ENCODE results near the gene NEU1.

Gene NEU1

DNA sequence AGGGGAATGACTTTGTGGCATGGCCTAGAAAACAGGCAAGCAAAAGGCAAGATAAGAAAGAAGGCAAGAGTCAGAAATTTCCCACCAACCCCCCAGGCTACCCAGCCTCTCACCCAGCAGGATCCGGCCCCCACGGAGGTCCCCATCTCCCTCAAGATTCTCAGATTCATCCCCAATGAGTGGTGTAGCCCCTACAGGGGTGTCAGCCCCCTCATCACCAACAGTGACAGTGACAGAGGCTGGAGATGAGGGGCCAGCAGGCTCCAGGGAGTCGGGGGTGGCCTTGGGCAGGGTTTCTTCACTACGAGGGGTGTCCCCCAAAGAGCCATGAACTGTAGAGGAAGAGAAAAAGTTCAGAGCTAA is 33.9 kb upstream of the NEU1 start:
- no peak for DNase-seq (ENCODE audit: low read depth in 2 of 2)

DNA sequence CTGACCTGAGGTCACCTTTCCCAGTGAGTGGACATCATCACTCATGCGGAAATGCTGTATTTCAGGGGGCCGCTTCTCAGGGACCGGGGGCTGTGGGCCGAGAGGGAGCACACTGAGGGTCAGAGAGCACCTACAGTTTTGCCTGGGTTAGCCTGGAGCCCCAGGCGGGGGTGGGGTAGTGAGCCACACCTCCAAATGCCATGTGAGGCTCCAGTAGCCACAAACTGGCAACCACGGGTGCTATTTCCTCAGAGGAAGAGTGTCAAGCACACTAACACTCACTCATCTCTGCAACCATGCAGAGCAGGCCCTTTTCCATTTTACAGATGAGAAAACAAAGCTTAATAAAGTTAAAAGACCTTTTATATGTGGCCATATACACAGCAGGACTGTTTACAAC is 30.2 kb upstream of the NEU1 start:
- DNase-seq (ENCODE audit: low read depth in 2 of 2) = no peak

DNA sequence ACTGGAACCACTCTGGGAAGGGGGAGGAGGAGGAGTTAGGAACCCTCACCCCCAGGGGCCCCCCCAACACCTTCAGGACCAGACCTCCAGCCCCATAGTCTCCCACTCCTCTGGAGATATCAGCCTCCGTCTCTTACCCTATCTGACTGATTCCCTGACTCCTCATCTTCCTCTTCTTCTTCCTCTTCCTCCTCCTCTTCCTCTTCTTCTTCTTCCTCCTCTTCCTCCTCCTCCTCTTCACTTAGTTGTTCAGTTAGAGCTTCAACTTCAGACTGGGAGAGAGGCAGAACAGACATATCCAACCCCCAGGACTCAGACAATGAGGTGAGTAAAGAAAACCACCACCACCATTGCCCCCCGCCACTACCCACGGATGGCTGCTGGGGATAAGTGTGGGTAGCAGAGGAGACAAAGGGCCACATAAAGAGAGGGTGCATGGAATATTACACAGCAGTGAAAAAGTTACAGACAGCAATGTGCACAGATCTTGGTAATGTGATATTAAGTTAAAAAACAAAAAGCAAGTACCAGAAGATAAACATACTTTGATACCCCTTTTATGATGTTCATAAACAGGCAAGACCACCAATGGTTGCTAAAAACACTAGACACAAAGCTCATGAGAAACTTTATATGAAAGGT is 26.8 kb upstream of the NEU1 start:
- DNase-seq (ENCODE audit: low read depth in 2 of 2) = no peak

DNA sequence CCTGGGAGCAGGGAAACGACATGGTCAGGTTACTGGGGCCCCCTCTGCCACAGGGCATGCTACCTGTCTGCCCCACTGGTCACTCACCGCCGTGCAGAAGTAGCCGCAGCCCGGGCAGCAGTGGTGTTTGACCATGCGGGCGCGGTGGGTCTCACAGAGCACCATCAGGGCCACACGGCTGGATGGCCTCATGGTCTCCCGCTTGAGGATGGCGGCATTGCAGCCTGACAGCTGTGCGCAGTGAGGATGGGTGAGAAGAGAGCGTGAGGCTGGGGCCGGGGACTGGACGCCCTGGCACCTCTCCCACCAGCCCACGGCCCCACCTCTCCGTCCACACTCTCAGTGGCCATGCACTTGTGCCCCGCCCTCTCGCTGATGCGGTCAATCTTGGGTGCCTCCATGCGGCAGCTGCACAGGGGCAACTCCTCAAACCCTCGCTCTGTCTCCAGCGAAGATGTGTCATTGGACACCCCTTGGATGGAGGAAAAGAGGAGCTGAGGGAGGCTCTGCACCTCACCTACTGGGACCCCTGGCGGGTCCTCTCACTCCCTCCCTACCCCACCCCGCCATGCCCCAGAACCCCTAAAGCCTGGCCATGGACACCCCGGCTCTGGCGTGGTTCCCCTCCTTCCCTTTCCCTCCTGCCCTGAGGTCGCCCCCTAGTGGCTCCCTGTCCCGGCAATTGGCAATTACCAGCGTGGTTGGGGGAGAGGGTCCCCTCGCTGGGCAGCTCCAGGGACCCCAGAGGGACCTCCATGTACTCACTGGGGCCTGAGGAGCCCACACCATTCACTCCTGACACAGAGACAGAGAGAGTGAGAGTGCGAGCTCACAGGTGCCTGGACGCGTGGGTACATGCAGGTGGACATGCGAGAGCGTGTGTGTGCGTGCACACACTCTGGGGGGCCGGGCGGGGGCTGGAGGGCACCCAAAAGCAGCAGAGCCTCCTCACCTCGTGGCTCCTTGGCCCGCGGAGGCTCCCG is 25.9 kb upstream of the NEU1 start:
- DNase-seq (ENCODE audit: low read depth in 2 of 2) = peak; percentile 54 to 59

DNA sequence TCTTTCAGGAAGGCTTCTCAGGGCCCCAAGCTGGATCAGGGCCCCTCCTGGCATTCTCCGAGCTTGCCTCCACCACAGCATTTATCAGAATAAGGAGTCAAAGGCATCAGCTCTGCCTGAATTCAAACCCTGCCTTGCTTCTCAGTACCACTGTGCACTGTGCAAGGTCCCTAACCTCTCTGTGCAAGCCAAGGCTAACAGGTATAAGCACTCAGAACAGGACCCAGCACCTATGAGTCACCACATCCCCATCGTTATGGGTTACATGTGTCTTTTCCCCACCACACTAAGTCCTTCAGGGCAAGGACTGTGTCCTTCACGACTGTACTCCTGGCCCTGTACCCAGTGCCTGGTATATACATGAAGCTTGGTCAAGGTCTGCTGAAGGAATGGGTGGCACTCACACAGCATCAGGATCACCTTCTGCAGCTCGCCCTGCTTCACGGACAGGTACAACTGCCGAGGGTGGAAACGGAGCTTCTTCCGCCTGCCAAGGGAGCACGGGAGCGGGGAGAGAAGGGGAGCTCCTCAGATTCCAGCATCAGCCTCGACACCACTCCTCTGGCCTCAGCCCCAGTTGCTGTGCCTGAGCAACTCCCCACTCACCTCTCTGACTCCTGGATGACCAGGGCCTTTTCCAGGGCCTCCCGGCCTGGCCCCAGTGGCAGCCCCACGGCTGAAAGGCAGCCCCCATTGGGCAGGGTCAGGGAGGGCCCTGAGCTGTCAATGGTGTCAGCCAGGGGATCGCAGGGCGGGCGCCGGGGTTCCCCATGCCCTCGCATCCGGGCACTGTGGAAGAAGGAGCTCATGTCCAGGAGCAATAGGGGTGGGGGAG is 24.8 kb upstream of the NEU1 start:
- DNase-seq (ENCODE audit: low read depth in 2 of 2) = no peak

DNA sequence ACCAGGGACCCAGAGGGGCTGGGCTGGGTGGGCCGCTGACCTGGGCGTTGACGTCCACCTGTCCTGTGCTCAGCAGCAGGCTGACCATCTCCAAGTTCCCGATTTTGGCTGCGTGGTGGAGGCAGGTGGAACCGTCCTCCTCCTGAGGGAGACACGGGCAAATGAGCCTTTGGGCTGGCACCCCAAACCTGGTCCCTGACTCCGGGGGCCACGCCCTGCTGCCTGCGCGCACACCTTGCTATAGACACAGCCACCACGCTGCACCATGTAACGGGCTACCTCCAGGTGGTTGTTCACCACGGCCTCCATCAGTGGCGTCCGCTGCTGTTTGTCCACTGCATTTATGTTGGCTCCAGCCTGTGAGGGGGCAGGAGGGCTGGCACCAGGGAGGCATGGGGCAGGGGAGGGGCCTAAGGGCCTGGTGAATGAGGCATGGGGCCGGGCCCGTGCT is 23.9 kb upstream of the NEU1 start:
- DNase-seq (ENCODE audit: low read depth in 2 of 2) = no peak

DNA sequence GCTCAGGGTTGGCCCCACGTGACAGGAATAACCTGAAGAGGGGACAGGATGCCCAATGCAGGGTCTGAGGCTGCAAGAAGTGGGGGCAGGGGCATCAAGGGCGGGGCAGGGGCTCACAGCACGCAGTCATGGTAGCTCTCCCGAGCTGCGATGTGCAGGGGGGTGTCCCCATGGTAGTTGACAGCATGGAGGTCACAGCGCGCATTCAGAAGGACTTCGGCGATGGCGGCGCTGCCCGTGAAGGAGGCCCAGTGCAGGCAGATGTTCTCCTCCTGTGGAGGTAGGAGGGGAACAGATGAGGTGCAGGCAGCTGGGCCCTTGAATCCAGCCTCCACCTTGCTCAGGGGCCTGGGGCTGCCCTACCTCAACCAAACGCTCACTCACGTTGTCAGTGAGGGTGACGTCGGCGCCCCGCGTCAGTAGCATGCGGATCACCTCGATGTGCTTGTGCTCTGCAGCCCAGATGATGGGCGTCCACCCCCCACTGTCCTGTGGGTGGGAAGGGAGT is 22.0 kb upstream of the NEU1 start:
- DNase-seq (ENCODE audit: low read depth in 2 of 2) = no peak

DNA sequence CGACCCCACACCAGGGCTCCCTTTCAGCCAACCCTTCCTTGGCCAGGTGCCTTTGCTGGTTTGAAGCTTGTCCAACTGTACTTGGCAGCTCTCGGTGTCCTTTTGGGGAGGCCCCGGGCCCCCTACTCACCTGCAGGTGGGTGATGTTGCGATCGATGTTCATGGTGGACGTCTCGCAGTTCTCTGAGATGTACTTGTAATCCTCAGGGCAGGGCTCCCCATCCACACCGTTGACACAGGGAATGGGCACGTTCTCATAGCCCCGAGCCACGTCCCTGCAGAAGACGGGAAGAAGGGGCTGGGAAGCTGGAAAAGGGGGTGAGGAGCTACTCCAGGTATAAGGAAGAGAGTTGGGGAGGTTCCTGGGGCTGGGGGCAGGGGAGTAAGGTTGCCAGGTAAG is 21.1 kb upstream of the NEU1 start:
- no peak for DNase-seq (ENCODE audit: low read depth in 2 of 2)

DNA sequence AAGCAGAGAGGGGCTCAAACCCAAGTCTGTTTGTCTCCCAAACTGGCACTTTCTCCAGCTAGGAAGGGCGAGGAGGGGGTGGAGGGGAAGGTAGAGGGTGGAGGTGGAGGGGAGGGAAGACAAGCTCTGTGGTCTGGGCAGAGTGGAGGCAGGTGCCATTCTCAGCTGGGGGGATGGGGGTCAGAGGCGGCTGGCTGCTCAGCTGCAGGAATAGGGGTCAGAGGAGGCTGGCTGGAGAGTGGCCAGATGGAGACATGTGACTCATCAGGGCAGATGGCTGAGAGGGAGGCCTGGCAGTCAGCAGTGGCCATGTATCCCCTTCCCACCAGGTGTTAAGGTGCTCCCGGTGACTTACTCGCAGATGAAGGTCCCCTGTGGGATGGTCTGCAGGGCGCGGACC is 19.7 kb upstream of the NEU1 start:
- no peak for DNase-seq (ENCODE audit: low read depth in 2 of 2)

DNA sequence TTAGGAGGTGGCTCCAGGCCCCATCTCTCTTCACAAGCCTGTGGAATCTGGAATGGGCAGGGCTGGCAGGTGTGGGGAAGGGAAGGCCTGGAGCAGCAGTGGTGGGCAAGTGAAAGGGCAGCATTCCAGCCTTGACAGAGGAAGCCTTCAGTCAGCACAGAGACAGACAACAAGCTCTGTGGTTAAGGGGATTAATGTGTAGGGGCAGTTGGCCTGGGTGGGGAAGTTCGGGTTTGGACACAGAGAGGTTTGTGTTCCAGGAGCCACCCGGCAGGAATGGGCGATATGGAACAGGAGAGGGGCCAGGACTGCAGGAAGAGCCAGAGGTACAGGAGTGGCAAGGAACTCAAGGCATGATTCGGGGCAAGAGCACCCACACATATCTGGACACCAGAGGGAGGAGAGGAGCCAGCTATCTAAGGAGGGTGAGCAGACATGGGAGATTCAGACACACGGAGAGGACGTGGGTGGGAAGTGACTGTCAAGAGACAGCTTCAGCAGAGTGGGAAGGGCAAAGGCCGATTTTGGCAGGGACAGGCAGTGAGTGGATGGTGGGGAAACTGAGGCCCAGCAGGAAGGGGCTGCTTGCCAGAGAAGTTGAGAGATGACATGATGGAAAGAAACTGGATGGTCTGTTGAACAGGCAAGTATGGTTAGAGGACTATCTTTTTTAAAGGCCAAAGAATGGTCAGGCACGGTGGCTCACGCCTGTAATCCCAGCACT is 18.7 kb upstream of the NEU1 start:
- no peak for DNase-seq (ENCODE audit: low read depth in 2 of 2)

DNA sequence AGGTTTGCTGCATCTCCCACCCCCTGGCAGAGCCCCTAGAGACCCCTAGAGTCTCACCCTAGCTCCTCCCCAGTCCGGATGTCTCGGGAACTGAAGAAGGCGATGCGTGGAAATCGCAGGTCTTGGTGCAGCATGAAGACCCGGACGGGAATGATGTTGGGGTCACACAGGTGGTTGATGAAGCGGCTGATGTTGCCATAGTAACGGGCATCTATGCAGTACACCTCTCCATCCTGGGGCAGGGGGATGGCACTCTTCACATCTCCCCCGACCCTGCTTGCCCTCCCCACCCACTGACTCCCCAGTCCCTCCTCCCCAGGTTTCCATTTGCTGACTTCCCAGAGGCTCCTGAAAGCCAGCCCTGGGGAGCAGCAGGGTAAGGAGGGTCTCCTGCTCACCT is 18.0 kb upstream of the NEU1 start:
- DNase-seq (ENCODE audit: low read depth in 2 of 2) = no peak

DNA sequence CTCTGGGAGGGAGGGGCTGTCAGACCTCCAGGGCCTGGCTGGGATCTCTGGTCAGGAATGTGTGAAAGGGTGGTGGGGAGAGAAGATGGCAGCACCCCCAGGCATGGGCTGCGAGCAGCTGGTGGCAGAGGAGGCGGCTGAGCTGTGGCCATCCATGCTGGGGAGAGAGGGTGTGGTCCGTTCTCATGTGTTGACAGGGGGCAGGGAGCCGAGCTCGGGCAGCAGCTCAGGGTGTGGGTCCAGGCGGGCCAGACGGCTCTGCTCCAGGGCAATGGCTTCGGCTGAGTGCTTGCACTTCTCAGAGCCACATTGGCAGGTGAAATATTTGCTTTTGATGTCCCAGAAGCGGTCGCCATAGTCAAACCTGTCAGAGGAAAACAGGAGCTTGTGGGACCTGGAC is 17.3 kb upstream of the NEU1 start:
- DNase-seq (ENCODE audit: low read depth in 2 of 2) = no peak

DNA sequence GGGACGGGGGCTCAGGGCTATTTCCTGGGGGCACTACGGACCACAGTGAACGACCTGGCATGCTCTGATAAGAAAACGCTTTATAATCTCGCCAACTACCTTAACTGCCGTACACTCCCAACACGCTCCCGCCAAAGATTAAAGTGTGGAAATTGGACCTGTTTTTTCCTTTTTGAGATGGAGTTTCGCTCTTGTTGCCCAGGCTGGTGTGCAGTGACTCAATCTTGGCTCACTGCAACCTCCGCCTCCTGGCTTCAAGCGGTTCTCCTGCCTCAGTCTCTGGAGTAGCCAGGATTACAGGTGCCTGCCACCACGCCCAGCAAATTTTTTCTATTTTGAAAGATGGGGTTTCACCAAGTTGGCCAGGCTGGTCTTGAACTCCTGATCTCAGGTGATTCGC is 16.5 kb upstream of the NEU1 start:
- no peak for DNase-seq (ENCODE audit: low read depth in 2 of 2)

DNA sequence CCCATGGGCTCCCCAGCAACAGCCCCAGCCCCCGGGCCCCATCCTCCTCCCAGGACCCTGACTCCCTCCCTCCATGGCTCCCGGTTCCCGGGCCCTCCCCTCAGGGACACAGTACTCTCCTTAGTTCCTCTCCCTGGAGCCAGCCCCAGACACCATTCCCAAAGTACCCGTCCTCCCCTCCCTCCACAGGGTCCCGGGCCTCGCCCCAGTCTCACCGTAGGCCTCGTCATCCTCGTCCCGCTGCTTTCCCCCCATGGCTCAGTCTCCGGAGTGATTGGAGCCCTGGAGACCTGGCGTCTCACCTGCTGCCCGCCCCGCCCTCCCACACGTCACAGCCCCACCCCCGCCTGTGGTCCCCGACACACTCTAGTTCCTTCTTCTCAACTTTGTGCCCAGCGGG is 16.1 kb upstream of the NEU1 start, which contains the start of gene SLC44A4:
TSS of gene SLC44A4 (minus strand) at position 272 of the 400 bp plus-strand sequence. CDS start at position 255, 17 bp downstream.
- no peak for DNase-seq (ENCODE audit: low read depth in 2 of 2)

DNA sequence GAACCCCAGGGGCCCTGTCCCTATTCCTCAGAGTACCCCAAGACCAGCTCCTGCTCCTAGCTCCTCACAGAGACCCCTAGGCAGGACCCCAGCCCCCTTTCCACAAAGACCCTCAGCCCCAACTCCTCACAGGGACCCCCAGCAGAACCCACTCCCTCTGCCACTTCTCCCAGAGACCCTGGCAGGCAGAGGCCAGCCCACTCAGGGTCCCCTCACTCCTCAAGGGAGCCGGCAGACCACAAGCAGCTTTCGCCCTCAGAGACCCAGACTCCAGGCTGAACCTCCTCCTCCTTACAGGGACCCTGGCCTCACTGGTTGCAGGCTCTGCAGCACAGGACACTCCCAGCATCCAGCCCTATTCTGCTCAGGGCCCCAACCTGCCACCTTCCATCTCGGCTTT is 15.6 kb upstream of the NEU1 start:
- DNase-seq (ENCODE audit: low read depth in 2 of 2) = no peak

DNA sequence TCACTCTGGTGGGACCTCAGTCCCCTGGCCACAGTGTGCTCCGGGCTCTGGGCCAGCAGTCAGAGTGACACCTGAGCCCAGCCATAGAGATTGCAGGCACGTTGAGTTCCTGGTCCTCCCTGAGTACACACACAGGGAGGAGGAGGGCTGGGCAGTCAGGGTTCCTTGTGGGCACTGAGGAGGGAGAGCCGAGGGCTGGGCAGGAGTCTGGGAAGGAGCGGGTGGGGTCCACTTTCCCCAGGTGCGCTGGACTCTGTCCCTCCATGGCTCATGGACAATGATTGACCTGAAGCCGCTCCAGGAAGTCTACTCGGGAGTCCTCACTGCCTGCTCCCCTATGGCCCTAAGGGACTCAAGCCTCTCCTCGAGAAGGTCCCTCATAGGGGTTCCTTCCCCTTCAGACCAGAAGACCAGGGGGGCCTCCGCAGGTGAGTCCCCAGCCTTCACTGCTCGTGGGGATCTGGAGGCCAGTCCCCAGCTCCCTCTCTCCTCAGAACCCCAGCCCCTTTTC is 15.1 kb upstream of the NEU1 start:
- DNase-seq (ENCODE audit: low read depth in 2 of 2) = no peak

DNA sequence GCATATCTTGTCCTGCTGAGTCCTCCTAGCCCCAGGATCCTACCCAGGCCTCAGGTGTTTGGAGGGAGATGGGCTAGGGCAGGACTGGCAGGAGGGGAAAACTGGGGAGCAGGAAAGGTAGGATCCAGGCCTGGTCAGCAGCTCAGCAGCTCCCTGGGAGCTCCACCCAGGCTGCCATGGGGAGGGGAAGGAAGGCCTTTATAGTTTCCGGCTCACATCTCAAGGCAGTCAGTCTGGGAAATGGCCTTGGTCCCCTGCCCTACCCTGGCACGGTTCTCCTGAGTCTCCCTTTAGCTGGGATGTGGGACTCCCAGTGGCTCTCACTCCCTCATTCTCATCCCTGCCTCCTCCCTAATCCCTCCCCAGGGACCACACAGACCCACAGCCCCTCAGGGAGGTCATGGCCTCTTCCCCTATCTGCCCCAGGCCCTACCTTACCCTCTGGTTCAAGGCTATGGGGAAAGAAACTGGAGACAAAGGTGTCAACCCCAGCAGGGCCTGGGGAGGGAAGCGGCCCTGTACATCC is 14.6 kb upstream of the NEU1 start:
- DNase-seq (ENCODE audit: low read depth in 2 of 2) = no peak

DNA sequence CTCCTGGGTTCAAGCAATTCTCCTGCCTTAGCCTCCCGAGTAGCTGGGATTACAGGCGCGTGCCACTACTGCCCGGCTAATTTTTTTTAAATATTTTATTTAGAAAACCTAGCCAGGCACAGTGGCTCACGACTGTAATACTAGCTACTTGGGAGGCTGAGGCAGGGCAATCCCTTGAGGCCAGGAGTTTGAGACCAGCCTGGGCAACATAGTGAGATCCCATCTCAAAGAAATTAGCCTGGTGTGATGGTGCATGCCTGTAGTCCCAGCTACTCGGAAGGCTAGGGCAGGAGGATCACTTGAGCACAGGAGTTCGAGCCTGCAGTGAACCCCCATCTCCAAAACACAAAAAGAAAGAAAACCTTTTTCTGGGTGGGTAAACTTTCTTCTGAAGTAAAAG is 13.7 kb upstream of the NEU1 start:
- DNase-seq (ENCODE audit: low read depth in 2 of 2) = no peak

DNA sequence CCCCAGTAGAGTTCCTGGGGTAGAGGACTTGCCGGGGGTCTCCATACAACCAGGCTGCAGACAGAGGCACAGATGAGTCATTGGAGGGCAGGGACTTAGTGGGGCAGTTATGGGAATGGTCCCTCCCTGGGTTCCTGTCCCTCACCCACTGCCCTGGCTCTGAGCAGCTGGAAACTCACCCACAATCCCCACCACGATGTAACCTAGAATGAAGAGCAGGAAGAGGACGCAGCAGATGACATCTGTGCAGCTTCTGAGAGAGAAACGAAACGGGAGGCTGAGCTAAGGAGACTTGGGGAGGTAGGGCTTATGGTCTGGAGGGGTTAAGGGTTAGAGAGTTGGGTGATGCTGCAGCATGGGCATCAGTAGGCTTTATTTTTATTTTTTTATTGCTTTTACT is 13.3 kb upstream of the NEU1 start:
- no peak for DNase-seq (ENCODE audit: low read depth in 2 of 2)

DNA sequence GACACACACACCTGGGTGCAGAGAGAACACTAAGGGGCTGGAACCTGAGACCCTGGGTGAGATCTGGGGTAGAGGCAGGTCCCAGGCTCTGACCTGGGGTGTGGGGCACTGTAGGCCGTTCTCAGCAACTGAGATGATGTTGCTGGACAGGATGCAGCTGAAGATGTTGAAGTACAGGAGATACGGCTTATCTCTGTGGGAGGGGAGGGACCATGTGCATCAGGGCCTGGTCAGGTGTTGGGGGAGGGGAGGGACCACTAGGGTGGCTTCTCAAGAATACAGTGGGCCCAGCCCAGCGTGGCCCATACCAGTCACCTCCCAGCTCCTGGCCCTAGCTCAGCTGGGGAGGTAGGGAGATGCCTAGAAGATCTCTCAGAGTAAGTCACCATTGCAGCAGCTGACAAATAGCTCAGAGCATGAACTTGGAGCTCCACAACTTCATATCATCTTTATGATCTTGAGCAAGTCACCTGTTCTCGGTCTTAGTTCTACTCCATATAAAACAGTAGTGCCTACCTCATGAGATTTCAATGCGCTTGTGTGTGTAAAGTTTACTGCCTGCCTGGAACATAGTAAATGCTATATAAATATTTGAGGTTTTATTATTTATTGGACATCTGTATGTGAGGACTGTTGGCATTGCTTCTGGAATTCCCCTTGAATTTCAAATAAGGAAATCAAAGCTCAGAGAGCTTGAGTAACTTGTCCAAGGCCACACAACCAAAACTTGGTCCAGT is 12.4 kb upstream of the NEU1 start:
- DNase-seq (ENCODE audit: low read depth in 2 of 2) = no peak
